Measurements from ENCODE around the gene SPNS2.

DNA sequence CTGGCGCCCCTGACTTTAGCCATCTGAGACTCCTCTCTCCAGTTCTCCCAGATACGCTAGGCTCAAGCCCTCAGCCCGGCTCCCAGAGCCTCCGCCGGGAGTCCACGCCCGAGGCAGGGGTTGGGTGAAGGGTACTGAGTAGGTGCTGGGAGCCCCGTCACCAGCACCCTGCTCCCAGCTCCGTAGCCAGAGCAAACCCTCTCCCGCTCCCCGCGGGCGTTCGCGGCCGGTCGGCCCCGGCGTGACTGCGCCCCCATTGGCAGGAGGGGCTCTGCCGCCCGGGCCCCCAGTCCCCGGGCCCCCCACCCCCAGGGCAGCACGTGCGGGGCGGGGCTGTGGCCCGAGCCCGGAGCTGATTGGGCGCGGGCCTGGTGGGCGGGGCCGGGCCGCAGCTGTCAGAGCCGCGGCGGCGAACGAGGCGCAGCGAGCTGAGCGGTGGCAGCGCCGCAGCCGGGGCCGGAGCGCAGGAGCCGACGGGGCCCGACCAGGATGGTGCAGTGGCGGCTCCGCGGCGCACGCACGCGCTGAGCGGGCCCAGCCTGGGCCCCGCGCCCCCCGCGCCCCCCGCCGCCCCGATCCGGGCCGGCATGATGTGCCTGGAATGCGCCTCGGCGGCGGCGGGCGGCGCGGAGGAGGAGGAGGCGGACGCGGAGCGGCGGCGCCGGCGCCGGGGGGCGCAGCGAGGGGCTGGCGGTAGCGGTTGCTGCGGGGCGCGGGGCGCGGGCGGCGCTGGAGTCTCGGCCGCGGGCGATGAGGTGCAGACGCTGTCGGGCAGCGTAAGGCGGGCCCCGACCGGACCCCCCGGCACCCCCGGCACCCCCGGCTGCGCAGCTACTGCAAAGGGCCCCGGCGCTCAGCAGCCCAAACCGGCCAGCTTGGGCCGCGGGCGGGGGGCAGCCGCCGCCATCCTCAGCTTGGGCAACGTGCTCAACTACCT is at the start of gene SPNS2:
- TF ChIP-seq CTCF (IDR thresholded peaks at IDR 0.05): no peak
- TF ChIP-seq POLR2A (IDR thresholded peaks at IDR 0.05): no peak

Data from vagina (tissue), 2 donors.